Jurkat, Clone E6-1 (cell line): ENCODE data around the gene PRKD2. TPM values are rescaled to one million over a fixed set of nuclear protein-coding genes. Genes with fewer than 3 reads are reported as not detected.
A peak's percentile ranks its signal among the peaks of the same experiment; 100 is the strongest.
"Not testable (repeated sequence)": the region's sequence is repeated elsewhere in the genome, so short reads cannot be mapped to it uniquely, and the experiment has no call there.

ENCODE experiments used
- DNase-seq: peaks from one replicate; pipeline ENCODE4 v3.0.0-alpha.2; 2011; ENCODE audit warnings: low read depth, low spot score
- H3K4me3 ChIP-seq: 2 replicates; pipeline ENCODE4 v1.5.1; 2011; ENCODE audit warnings: mild to moderate bottlenecking, low read length, control low read depth, moderate library complexity
- polyA plus RNA-seq: library from polyadenylated mRNA; unstranded; fragments of >200 nt; gene quantifications from one replicate; pipeline ENCODE4 v1.2.1, GENCODE V29; 2012; ENCODE audit warnings: missing spikeins; ENCODE audit not compliant: insufficient read length, insufficient read depth

Gene PRKD2
- 61.6 TPM for polyA plus RNA-seq

DNA sequence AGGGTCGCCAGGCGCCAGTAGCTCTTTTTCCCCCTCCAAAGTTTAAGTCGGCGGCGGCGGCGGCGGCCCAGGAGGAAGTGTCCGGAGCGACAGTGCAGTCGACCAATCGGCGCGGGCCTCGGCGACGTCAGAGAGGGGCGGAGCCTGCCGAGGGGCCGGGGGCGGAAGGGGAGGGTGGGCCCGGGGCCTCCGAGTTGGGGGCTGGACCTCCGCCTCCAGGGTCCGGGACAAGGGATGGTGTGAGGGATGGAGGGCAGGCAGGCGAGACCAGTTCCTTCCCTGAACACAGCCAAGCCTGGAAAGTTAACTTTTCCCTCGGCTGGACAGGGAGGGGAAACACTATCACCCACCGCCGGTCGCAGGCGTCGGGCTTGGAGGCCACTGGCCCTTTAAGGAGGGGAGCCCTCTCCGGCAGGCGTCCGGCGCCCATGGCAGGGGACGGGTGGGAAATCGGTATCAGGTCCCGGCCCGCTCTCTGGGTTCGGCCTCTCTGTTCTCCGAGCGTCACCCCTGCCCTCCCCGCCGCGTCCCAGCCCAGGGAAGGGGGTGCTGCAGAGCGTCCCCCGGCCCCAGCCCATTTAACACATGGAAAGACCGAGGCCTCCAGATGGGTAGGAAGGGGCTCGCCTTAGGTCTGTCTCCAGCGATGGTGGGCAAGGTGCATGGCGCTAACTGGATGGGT, at the start of gene PRKD2:
Gene PRKD2 (minus strand): TSS at position 81 of the 682 bp plus-strand sequence. CDS start 744 bp downstream, outside the sequence.
- peak within 1 kb of the TSS; percentile 91 for H3K4me3 ChIP-seq
- peak; percentile 62 for DNase-seq

DNA sequence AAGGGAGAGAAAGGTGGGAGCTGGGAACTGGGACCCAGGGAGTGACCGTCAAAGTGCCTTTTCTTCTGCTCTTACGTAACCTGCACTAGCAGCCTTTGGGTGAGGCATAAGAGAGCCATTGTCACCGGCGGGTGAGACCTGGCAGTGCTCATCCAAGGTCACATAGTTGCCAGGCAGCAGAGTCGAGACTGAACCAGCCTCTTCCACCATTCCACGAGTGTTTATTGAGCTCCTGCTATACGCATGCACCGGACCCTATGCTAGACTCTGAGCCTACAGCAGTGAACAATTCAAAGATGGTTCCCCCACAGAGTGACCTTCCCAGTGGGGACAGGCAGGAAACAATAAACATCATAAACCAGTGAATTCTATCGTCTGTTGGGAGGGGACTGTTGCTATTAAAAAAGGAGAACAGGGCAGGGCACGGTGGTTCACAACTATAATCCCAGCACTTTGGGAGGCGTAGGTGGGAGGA, 47.9 kb upstream of the PRKD2 start:
- no peak for DNase-seq
- H3K4me3 ChIP-seq, result no peak overlapping the region

DNA sequence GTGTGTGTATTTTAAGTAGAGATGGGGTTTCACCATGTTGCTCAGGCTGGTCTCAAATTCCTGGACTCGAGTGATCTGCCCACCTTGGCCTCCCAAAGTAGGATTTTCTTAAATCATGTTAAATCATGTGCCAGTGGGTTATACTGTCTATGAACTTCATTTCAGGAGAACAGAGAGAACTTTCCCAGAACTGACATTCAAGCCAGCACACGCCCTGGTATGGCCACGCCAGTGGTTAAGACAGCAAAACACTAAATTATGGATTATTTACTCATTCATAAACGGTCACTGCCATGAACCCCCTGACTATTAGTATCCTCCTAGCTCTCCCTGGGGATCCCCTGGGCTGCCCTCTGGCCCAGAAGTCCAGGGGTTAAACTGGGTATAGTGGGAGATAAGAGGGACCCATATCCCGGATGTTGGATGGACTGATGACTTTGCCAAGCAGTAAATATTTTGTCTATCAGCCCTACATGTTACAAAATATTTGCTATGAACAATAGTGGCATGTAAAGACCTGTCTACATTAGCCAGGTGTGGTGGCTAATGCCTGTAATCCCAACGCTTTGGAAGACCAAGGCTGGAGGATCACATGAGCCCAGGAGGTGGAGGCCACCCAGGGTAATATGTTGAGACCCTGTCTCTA, 45.5 kb upstream of the PRKD2 start:
- DNase-seq, result no peak
- no peak overlapping the region for H3K4me3 ChIP-seq

DNA sequence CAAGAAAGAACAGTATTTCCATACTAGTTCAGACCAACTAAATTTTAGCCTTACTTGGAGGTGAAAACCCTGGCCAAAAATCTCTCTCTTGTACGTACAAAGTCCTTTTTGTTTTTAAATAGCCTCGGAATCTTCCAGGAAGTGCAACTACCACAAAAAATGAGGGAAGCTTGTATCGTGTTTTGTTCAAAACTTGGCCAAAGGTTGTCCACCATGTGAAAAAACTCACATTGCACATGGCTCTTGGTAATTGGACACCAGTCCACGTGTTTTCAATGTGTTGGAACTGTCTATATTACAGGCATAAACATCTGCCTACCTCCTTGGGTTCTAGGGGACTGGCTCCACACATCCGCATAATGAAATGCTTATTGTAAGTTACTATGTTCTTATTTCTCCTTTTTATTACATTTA, 44.5 kb upstream of the PRKD2 start:
- no peak for DNase-seq

DNA sequence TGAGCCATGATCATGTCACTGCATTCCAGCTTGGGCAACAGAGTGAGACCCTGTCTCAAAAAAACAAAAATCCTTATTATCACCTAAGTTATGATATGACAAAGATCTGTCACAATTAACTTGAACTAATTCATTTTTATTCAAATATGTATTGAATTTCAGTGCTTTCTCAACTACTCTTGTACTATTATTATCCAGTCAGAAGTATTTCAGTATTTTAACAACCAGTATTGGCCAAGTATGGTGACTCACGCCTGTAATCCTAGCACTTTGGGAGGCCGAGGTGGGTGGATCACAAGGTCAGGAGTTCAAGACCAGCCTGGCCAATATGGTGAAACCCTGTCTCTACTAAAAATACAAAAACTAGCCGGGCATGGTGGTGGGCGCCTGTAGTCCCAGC, 44.0 kb upstream of the PRKD2 start:
- DNase-seq, H3K4me3 ChIP-seq: not testable (repeated sequence)

More for the DNA sequence above, 44.5 kb upstream of the PRKD2 start:
- no peak overlapping the region for H3K4me3 ChIP-seq

DNA sequence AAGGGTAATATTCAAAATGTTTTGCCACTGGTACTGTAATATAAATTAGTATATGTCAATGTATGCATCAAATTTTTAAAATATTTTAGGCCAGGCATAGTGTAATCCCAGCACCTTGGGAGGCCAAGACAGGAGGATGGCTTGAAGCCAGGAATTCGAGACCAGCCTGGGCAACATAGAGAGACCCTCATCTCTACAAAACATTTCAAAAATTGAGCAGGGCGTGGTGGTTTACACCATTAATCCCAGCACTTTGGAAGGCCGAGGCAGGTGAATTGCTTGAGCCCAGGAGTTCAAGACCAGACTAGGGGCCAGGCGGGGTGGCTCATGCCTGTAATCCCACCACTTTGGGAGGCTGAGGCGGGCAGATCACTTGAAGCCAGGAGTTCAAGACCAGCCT, 43.4 kb upstream of the PRKD2 start:
- H3K4me3 ChIP-seq, result no peak overlapping the region
- DNase-seq, result no peak

DNA sequence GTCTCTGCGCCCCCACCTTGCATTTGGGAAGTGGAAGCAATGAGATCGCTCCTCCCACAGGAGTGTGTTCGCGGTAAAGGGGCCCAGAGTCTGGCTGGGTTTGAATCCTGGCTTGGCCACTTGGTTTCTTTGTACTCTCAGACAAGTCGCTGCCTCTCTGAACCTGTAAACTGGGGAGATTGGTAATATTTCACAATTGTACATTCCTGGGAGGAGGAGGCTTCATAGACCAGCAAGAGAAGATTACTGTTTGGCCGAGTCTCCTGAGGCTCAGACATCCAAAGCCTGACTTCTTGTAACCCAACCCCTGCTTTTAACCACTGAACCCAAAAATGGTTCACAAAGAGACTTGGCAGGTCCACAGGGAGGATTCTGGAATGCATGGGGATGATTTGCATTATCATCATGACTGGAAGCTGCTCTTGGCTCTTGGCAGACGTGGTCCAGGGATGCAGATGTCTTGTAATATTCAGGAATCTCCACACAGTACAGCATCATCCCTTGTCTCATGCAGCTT, 43.0 kb upstream of the PRKD2 start:
- H3K4me3 ChIP-seq, result no peak overlapping the region
- DNase-seq, result no peak

DNA sequence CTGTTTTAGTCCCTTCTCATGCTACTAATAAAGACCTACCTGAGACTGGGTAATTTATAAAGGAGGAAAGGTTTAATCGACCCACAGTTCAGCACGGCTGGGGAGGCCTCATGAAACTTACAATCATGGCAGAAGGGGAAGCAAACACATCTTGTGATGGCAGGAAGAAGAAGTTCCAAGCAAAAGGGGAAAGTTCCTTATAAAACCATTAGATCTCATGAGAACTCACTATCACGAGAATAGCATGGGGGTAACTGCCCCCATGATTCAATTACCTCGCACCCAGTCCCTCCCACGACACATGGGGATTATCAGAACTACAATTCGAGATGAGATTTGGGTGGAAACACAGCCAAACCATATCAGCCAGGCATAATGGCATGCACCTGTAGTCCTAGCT, 42.3 kb upstream of the PRKD2 start:
- H3K4me3 ChIP-seq, result no peak overlapping the region
- no peak for DNase-seq

DNA sequence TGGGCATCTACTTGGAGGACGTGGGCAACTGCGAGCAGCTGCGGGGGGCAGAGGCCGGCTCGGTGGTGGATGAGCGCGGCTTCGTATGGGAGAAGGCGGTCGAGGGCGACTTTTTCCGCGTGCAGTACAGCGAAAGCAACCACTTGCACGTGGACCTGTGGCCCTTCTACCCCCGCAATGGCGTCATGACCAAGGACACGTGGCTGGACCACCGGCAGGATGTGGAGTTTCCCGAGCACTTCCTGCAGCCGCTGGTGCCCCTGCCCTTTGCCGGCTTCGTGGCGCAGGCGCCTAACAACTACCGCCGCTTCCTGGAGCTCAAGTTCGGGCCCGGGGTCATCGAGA, 39.6 kb upstream of the PRKD2 start:
- no peak overlapping the region for H3K4me3 ChIP-seq
- DNase-seq, result no peak

DNA sequence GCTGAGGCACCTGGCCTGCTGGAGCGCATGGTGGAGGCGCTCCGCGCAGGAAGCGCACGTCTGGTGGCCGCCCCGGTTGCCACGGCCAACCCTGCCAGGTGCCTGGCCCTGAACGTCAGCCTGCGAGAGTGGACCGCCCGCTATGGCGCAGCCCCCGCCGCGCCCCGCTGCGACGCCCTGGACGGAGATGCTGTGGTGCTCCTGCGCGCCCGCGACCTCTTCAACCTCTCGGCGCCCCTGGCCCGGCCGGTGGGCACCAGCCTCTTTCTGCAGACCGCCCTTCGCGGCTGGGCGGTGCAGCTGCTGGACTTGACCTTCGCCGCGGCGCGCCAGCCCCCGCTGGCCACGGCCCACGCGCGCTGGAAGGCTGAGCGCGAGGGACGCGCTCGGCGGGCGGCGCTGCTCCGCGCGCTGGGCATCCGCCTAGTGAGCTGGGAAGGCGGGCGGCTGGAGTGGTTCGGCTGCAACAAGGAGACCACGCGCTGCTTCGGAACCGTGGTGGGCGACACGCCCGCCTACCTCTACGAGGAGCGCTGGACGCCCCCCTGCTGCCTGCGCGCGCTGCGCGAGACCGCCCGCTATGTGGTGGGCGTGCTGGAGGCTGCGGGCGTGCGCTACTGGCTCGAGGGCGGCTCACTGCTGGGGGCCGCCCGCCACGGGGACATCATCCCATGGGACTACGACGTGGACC, 39.1 kb upstream of the PRKD2 start:
- no peak for DNase-seq
- H3K4me3 ChIP-seq, result no peak overlapping the region

DNA sequence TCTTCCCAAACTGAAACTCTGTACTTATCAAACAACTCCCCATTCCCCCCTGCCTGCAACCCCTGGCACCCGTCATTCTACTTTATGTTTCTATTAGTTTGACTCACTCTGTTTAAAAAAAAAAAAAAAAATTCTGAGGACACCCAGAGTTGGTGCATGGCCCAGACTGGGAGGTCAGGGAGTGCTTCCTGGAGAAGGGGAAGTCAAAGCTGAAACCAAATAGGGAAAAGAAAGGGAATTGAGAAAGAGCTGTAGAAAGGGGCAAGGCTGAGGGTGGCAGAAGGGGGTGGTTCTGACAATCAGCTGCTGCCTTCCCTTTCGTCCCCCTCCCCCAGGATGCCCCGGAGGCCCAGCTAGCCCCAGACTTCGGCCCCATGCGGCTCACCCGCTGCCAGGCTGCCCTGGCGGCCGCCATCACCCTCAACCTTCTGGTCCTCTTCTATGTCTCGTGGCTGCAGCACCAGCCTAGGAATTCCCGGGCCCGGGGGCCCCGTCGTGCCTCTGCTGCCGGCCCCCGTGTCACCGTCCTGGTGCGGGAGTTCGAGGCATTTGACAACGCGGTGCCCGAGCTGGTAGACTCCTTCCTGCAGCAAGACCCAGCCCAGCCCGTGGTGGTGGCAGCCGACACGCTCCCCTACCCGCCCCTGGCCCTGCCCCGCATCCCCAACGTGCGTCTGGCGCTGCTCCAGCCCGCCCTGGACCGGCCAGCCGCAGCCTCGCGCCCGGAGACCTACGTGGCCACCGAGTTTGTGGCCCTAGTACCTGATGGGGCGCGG, 38.4 kb upstream of the PRKD2 start:
- DNase-seq, result no peak
- no peak overlapping the region for H3K4me3 ChIP-seq

DNA sequence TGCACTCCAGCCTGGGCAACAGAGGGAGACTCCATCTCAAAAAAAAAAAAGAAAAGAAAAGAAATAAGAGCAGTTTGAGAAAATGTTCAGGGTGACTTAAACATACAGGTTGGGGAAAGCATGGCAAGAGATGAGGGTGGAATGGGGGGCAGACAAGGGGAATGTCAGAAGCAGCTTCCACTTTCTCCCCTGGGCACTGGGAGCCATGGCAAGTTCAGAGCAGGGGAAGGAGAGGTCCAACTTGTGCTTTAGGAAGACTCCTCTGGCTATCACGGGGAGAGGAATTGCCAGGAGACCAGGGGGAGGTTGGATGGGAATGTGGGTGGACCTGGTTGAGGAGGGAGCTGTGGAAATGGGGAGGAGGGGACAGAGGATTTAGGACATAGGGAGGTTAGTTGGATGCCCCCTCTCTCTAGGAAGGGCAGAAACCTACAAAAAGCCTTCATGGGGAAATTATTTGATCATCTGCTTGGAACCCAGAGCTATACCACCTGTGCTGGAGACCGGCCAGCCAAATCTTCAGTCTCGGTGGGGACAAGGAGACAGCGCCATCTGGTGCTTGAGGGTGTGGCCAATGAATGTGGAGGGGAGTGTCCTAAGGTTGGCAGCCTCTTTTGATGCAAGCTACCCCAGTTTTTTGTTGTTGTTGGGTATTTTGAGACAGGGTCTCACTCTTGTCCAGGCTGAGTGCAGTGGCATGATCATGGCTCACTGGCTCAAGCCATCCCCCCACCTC, 36.7 kb upstream of the PRKD2 start:
- DNase-seq, result peak; percentile 63
- H3K4me3 ChIP-seq, result no peak overlapping the region

DNA sequence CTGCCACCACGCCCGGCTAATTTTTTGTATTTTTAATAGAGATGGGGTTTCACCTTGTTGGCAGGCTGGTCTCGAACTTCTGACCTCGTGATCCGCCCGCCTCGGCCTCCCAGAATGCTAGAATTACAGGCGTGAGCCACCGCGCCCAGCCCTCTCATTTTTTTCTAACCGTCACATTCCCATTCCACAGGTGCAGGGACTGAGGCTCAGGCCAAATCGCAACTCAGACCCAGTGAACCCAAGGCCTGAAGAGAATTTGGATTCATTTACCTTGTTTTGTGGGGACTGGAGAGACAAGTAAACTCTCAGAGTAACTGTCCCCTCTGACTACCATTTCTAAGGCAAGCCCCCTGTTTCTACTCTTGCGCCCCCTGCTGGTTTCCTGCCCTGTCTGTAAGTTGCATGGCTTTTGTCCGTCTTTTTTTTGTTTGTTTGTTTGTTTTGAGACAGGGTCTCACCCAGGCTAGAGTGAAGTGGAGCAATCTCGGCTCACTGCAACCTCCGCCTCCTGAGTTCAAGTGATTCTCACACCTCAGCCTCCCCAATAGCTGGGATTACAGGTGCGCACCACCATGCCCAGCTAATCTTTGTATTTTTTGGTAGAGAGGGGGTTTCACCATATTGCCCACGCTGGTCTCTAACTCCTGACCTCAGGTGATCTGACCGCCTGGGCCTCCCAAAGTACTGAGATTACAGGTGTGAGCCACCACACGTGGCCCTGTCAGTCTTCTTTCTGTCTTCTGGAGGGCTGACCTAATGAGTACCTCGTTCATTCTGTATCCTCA, 31.6 kb upstream of the PRKD2 start:
- peak; percentile 73 for DNase-seq
- H3K4me3 ChIP-seq, result no peak overlapping the region

DNA sequence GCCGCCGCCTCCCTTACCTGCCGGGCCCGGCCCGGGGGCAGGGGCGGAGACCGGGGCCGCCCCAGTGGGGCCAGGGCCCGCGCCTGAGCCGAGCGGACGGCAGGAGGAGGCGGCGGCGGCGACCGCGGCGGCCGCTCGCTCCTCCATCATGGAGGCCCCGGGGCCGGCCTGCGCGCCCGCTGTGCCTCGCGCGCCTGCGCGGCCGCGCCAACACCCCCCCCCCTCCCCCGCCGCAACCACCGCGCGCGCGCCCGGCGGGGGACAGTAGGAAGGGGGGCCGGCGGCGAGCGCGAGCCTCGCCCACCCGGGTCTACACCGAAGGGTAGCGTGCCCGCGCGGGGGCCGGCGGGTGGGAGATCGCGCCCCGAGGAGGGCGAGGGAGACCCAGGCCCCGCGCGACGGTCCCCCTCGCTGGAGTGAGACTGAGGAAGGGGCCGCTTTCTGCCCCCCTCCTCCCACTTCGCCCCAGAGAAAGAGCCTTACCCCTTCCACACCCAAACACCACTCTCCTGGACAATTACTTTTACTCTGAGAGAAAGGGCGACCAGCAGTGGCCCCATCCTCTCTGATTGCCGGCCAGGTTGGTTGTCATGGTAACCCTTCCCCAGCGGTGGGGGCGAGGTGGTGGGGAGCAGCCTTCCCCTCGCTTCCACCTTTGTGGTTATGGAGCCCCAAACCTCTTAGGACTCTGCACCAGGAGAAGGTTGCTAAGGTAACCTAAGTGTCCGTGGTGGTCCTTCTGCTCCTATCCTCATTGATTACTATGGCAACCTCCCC, 29.6 kb upstream of the PRKD2 start, which contains the start of gene STRN4:
Gene STRN4 (minus strand): TSS at position 170 of the 777 bp plus-strand sequence. CDS start 20 bp downstream, at position 150.
- peak within 1 kb of the TSS; percentile 97 for H3K4me3 ChIP-seq
- DNase-seq, result no peak

DNA sequence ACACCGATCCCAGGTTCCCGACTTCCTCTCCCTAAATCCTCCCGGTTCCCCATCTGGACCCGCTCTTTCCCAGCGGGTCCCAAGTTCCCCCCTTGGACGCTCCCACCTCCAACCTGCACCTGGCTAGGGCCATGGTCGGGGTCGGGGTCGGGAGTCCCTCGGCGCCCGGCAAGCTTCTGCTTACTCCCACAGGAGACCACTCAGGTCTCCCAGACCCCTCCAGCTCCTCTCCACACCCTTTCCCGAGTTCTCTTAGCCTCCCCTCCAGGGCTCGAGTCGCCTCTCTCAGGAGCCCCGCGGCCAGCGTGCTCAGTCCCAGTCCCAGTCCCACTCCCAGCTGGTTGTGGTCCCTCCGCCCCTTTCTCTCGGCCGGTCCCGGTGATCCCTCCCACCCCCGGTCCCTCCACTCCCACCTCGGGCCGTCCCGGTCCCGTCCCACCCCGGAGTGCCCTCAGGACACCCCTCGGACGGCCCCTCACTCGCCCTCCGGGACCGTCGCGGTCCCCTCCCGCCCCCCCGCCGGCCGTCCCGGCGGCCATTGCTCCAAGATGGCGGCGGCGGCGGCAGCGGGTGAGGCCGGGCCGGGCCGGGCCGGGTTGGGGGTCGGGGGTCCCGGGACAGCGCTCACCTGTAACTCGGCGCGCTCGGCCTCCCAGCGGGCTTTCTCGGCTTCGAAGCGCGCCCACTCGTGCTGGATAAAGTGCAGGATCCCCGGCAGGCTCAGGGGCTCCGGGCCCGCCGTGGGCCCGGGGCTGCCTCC, 28.8 kb upstream of the PRKD2 start, which contains the start of gene FKRP:
Gene FKRP (plus strand): TSS at position 537 of the 760 bp plus-strand sequence. CDS start 9,394 bp downstream, outside the sequence.
- no peak for DNase-seq
- H3K4me3 ChIP-seq, result peak within 1 kb of the TSS; percentile 97

DNA sequence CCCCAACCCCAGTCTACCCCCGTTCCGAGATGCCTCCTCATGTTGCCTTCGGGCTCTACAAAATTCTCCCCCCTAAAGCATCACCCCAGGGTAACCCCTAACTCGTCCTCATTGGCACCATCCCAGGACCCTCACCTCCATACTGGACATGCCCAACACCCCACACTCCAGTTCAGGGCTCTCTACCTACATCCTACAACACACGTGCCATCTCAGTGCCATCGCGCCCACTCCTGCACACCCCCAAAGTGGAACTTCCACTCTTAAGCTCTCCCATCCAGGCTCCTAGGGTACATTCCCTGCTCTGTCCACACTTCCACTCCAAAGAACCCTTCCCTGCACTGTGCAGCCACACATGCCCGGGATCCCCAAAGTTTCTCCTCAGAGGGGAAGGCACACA, 28.1 kb upstream of the PRKD2 start:
- H3K4me3 ChIP-seq, result peak overlapping the region; percentile 97
- no peak for DNase-seq
